HL-60 (cell line): ENCODE results near the gene PKP4.

ENCODE experiments used
- CTCF ChIP-seq: IDR thresholded peaks from one replicate; pipeline ENCODE4 v1.5.1; 2011; ENCODE audit warnings: low read length, control low read depth, inconsistent platforms; ENCODE audit not compliant: insufficient read depth
- GABPA ChIP-seq: IDR thresholded peaks from 2 replicates; pipeline ENCODE4 v1.6.1; 2012; ENCODE audit warnings: low read depth
- POLR2AphosphoS5 ChIP-seq: IDR thresholded peaks from 2 replicates; pipeline ENCODE4 v1.6.1; 2012; ENCODE audit warnings: low read depth
- REST ChIP-seq: IDR thresholded peaks from 2 replicates; pipeline ENCODE4 v1.6.1; 2012; ENCODE audit warnings: low read depth; ENCODE audit not compliant: insufficient replicate concordance

- TF ChIP-seq CTCF (no peak), GABPA (no peak), POLR2AphosphoS5 (no peak), REST (no peak)
These were observed 47.3 kb downstream of the PKP4 start for GRCh38 chr2:158504088-158504487.
